Smooth muscle cell (in vitro differentiated cells): ENCODE results near the gene HTR3B. TPM values are rescaled to one million over a fixed set of nuclear protein-coding genes. Genes with fewer than 3 reads are reported as not detected.
"Not testable (repeated sequence)": the region's sequence is repeated elsewhere in the genome, so short reads cannot be mapped to it uniquely, and the experiment has no call there.

ENCODE experiments used
- DNase-seq: peaks from one replicate; lab custom pipeline; 2025; ENCODE audit not compliant: unreplicated experiment; lab: John Stamatoyannopoulos, UW
- H2AFZ ChIP-seq: fragments of 200-600 bp; sonication (generic); 2 replicates; pipeline ENCODE4 v1.6.0; 2016; ENCODE audit warnings: antibody characterized with exemption, low read depth, mild to moderate bottlenecking
- H3F3A ChIP-seq: fragments of 200-600 bp; sonication (generic); 2 replicates; pipeline ENCODE4 v1.6.0; 2017; ENCODE audit warnings: antibody characterized with exemption, low read depth
- H3K27ac ChIP-seq: fragments of 200-600 bp; sonication (generic); 2 replicates; pipeline ENCODE4 v1.5.1; 2016; ENCODE audit warnings: low read depth, mild to moderate bottlenecking
- H3K27me3 ChIP-seq: fragments of 200-600 bp; sonication (generic); 2 replicates; pipeline ENCODE4 v1.6.1; 2016; ENCODE audit warnings: low read depth, mild to moderate bottlenecking
- H3K36me3 ChIP-seq: fragments of 200-600 bp; sonication (generic); 2 replicates; pipeline ENCODE4 v1.5.1; 2016; ENCODE audit warnings: low read depth
- H3K4me1 ChIP-seq: fragments of 200-600 bp; sonication (generic); 2 replicates; pipeline ENCODE4 v1.5.1; 2016; ENCODE audit warnings: low read depth
- H3K4me2 ChIP-seq: fragments of 200-600 bp; sonication (generic); 2 replicates; pipeline ENCODE4 v1.6.0; 2016; ENCODE audit warnings: mild to moderate bottlenecking
- H3K4me3 ChIP-seq: fragments of 200-600 bp; sonication (generic); 2 replicates; pipeline ENCODE4 v1.5.1; 2016; ENCODE audit warnings: mild to moderate bottlenecking
- H3K79me2 ChIP-seq: fragments of 200-600 bp; sonication (generic); 2 replicates; pipeline ENCODE4 v1.6.0; 2016; ENCODE audit warnings: low read depth, mild to moderate bottlenecking
- H3K9ac ChIP-seq: fragments of 200-600 bp; sonication (generic); 2 replicates; pipeline ENCODE4 v1.6.0; 2016; ENCODE audit warnings: low read depth
- H3K9me3 ChIP-seq: fragments of 200-600 bp; sonication (generic); replicated peaks from 2 replicates; pipeline ENCODE4 v1.5.1; 2016; ENCODE audit warnings: low read depth
- H4K20me1 ChIP-seq: fragments of 200-600 bp; sonication (generic); 2 replicates; pipeline ENCODE4 v1.6.0; 2016; ENCODE audit warnings: low read depth
- WGBS: methylation state at CpG from one replicate; pipeline ENCODE4 v1.1.7; 2016; ENCODE audit warnings: low lambda C conversion rate; 5-methylcytosine and 5-hydroxymethylcytosine counted together
- polyA plus RNA-seq: library from polyadenylated mRNA; unstranded; fragments of >200 nt; fragmentation: Nextera tagmentation; extraction: Ambion mirVana; gene quantifications from 2 replicates; pipeline ENCODE4 v1.2.1, GENCODE V29; 2016
- total RNA-seq: library from RNA; depleted of rRNA; stranded (reverse); fragments of >200 nt; gene quantifications from 2 replicates; pipeline ENCODE4 v1.2.3, GENCODE V29; 2014
- TF ChIP-seq, protein P1 (sequence below): fragments of 200-600 bp; sonication (generic); IDR thresholded peaks from 2 replicates; pipeline ENCODE4 v1.5.1; 2017; ENCODE audit warnings: borderline replicate concordance, mild to moderate bottlenecking, antibody characterized with exemption; ENCODE audit not compliant: insufficient read depth, poor library complexity, severe bottlenecking

Gene HTR3B
- total and polyA plus RNA-seq, 2 experiments from 2014 or later = not detected

DNA sequence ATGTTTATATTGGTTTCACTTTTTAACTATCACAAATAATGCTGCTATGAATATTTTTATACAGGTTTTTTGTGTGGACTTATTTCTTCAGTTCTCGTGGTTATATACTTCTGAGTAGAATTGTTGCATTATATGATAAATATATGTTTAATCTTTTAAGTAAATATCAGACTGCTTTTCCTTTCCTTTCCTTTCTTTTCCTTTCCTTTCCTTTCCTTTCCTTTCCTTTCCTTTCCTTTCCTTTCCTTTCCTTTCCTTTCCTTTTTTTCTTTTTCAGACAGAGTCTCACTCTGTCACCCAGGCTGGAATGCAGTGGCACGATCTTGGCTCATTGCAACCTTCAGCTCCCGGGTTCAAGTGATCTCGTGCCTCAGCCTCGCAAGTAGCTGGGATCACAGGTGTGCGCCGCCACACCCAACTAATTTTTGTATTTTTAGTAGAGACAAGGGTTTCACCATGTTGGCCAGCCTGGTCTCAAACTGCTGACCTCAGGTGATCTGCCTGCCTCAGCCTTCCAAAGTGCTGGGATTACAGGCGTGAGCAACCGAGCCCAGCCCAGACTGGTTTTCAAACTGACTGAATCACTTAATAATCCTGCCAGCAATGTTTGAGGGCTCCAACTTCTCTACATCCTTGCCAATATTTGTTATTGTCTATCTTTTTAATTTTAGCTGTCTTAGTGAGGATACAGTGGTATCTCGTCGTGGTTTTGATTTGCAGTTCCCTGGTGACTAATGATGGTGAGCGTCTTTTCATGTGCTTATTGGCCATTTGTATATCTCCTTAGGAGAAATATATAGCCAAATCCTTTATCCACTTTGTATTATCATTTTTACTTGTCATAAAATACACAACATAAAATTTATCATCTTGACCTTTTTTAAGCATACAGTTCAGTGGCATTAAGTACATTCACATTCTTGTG lies 21.9 kb downstream of the HTR3B start:
- Histone ChIP-seq H3K4me3 (no peak overlapping the region), H3K27ac (no peak overlapping the region), H4K20me1 (no peaks in the 10 kb centered on the region), H3K4me2 (peak overlapping the region; percentile 27), H3K27me3 (peaks cover 9% of the 10 kb centered on the region), H3K9me3 (no peaks in the 10 kb centered on the region), H3F3A (no peaks in the 10 kb centered on the region), H3K79me2 (no peaks in the 10 kb centered on the region), H3K36me3 (no peaks in the 10 kb centered on the region), H3K4me1 (no peaks in the 10 kb centered on the region), H2AFZ (no peak overlapping the region), H3K9ac (no peak overlapping the region)
- WGBS = 79% methylated on average over 12 of the region's 12 CpGs
- DNase-seq = no peak
- TF ChIP-seq, protein P1, sequence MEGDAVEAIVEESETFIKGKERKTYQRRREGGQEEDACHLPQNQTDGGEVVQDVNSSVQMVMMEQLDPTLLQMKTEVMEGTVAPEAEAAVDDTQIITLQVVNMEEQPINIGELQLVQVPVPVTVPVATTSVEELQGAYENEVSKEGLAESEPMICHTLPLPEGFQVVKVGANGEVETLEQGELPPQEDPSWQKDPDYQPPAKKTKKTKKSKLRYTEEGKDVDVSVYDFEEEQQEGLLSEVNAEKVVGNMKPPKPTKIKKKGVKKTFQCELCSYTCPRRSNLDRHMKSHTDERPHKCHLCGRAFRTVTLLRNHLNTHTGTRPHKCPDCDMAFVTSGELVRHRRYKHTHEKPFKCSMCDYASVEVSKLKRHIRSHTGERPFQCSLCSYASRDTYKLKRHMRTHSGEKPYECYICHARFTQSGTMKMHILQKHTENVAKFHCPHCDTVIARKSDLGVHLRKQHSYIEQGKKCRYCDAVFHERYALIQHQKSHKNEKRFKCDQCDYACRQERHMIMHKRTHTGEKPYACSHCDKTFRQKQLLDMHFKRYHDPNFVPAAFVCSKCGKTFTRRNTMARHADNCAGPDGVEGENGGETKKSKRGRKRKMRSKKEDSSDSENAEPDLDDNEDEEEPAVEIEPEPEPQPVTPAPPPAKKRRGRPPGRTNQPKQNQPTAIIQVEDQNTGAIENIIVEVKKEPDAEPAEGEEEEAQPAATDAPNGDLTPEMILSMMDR = no peak

DNA sequence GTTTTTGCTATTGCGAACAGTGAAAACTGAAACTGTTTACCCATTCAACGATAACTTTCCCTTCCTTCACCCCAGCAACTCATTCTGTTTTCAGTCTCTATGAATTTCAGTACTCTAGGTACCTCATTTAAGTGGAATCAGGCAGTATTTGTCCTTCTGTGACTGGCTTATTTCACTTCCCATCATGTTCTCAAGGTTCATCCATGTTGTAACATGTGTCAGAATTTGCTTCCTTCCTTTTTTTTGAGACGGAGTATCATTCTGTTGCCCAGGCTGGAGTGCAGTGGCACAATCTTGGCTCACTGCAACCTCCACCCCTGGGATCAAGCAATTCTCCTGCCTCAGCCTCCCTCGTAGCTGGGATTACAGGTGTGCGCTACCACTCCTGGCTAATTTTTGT lies 23.7 kb downstream of the HTR3B start:
- Histone ChIP-seq H4K20me1 (no peaks in the 10 kb centered on the region), H3K27me3 (peaks cover 9% of the 10 kb centered on the region), H3K27ac (no peak overlapping the region), H3K4me1 (no peaks in the 10 kb centered on the region), H3K4me3 (no peak overlapping the region), H2AFZ (no peak overlapping the region), H3K9me3 (no peaks in the 10 kb centered on the region), H3K79me2 (no peaks in the 10 kb centered on the region), H3K36me3 (no peaks in the 10 kb centered on the region), H3F3A (no peaks in the 10 kb centered on the region), H3K9ac (no peak overlapping the region), H3K4me2 (no peak overlapping the region)
- TF ChIP-seq, protein P1 = no peak
- whole genome bisulfite sequencing = 97% methylated on average over 5 of the region's 5 CpGs
- DNase-seq = no peak

GRCh38 chr11:113932788-113933187 lies 28.2 kb downstream of the HTR3B start:
- 71% methylated on average over 7 of the region's 7 CpGs for WGBS
- Histone ChIP-seq H3K9me3 (no peaks in the 10 kb centered on the region), H3K27me3 (peaks cover 6% of the 10 kb centered on the region), H3K36me3 (no peaks in the 10 kb centered on the region), H3K27ac (no peak overlapping the region), H3F3A (no peaks in the 10 kb centered on the region), H3K4me2 (no peak overlapping the region), H3K79me2 (no peaks in the 10 kb centered on the region), H3K4me1 (no peaks in the 10 kb centered on the region), H3K9ac (no peak overlapping the region), H3K4me3 (no peak overlapping the region), H4K20me1 (no peaks in the 10 kb centered on the region), H2AFZ (no peak overlapping the region)
- TF ChIP-seq, protein P1 = no peak
- no peak for DNase-seq

- H3K36me3 ChIP-seq, H2AFZ ChIP-seq, H3K4me2 ChIP-seq, H3F3A ChIP-seq, H4K20me1 ChIP-seq, DNase-seq, H3K79me2 ChIP-seq, H3K9me3 ChIP-seq, H3K9ac ChIP-seq, H3K27ac ChIP-seq, H3K27me3 ChIP-seq, H3K4me1 ChIP-seq, H3K4me3 ChIP-seq: not testable (repeated sequence)
- WGBS = 99% methylated on average over 3 of the region's 3 CpGs
These were observed 29.6 kb downstream of the HTR3B start for GRCh38 chr11:113934193-113934592.
